HL-60 (cell line): ENCODE measurements around the gene SPA17.

ENCODE experiments used
- DNase-seq, 2 experiments: peaks; one replicate each; pipeline ENCODE4 v3.0.0-alpha.2; 2010 to 2020; ENCODE audit warnings: low read depth in 1 of 2, low spot score in 1 of 2
- H3K27ac ChIP-seq: fragments of 250-450 bp; sonication (Bioruptor Pico); replicated peaks from 2 replicates; pipeline ENCODE4 v1.5.1; 2020; ENCODE audit warnings: mild to moderate bottlenecking, moderate library complexity
- H3K27me3 ChIP-seq: fragments of 250-450 bp; sonication (Bioruptor Pico); 2 replicates; pipeline ENCODE4 v1.5.1; 2021; ENCODE audit warnings: mild to moderate bottlenecking, moderate library complexity; ENCODE audit not compliant: insufficient read depth, poor library complexity, severe bottlenecking
- H3K4me3 ChIP-seq: replicated peaks from 2 replicates; pipeline ENCODE4 v1.5.1; 2011; ENCODE audit warnings: mild to moderate bottlenecking, control low read depth, low read length; ENCODE audit not compliant: insufficient read depth
- GABPA ChIP-seq: IDR thresholded peaks from 2 replicates; pipeline ENCODE4 v1.6.1; 2012; ENCODE audit warnings: low read depth
- POLR2AphosphoS5 ChIP-seq: IDR thresholded peaks from 2 replicates; pipeline ENCODE4 v1.6.1; 2012; ENCODE audit warnings: low read depth
- SPI1 ChIP-seq: IDR thresholded peaks from 2 replicates; pipeline ENCODE4 v1.6.1; 2012; ENCODE audit warnings: low read depth, mild to moderate bottlenecking, borderline replicate concordance
- TF ChIP-seq, protein P1 (sequence below): IDR thresholded peaks from 2 replicates; pipeline ENCODE4 v1.6.1; 2012; ENCODE audit warnings: low read depth; ENCODE audit not compliant: insufficient replicate concordance
- TF ChIP-seq, protein P2 (sequence below): IDR thresholded peaks from one replicate; pipeline ENCODE4 v1.5.1; 2011; ENCODE audit warnings: low read length, control low read depth, inconsistent platforms; ENCODE audit not compliant: insufficient read depth

Gene SPA17

DNA sequence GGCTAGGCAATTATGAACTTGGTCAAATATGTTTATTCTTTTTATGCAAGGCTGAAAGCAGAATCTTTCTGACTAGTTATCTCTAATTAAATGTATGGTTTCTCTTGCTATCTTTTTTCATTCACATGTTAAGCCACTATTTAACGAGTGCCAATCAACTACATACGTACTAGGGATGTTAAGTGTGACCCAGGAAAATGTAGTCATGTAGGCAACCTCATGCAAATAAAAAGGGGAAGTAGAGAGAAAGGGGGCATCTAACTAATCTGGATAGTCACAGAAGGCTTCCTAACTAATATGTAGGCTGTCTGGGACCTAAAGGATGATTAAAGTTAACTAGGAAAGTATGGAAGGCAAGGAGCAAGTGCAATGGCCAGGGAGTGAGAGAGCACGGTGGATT is 27.6 kb upstream of the SPA17 start:
- Histone ChIP-seq H3K4me3 (no peak overlapping the region), H3K27ac (no peak overlapping the region), H3K27me3 (no peaks in the 10 kb centered on the region)
- TF ChIP-seq SPI1 (peak; percentile 33; the same call in 1 of the 2 replicates), GABPA (no peak), POLR2AphosphoS5 (no peak)
- TF ChIP-seq, protein P1, sequence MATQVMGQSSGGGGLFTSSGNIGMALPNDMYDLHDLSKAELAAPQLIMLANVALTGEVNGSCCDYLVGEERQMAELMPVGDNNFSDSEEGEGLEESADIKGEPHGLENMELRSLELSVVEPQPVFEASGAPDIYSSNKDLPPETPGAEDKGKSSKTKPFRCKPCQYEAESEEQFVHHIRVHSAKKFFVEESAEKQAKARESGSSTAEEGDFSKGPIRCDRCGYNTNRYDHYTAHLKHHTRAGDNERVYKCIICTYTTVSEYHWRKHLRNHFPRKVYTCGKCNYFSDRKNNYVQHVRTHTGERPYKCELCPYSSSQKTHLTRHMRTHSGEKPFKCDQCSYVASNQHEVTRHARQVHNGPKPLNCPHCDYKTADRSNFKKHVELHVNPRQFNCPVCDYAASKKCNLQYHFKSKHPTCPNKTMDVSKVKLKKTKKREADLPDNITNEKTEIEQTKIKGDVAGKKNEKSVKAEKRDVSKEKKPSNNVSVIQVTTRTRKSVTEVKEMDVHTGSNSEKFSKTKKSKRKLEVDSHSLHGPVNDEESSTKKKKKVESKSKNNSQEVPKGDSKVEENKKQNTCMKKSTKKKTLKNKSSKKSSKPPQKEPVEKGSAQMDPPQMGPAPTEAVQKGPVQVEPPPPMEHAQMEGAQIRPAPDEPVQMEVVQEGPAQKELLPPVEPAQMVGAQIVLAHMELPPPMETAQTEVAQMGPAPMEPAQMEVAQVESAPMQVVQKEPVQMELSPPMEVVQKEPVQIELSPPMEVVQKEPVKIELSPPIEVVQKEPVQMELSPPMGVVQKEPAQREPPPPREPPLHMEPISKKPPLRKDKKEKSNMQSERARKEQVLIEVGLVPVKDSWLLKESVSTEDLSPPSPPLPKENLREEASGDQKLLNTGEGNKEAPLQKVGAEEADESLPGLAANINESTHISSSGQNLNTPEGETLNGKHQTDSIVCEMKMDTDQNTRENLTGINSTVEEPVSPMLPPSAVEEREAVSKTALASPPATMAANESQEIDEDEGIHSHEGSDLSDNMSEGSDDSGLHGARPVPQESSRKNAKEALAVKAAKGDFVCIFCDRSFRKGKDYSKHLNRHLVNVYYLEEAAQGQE: no peak
- TF ChIP-seq, protein P2, sequence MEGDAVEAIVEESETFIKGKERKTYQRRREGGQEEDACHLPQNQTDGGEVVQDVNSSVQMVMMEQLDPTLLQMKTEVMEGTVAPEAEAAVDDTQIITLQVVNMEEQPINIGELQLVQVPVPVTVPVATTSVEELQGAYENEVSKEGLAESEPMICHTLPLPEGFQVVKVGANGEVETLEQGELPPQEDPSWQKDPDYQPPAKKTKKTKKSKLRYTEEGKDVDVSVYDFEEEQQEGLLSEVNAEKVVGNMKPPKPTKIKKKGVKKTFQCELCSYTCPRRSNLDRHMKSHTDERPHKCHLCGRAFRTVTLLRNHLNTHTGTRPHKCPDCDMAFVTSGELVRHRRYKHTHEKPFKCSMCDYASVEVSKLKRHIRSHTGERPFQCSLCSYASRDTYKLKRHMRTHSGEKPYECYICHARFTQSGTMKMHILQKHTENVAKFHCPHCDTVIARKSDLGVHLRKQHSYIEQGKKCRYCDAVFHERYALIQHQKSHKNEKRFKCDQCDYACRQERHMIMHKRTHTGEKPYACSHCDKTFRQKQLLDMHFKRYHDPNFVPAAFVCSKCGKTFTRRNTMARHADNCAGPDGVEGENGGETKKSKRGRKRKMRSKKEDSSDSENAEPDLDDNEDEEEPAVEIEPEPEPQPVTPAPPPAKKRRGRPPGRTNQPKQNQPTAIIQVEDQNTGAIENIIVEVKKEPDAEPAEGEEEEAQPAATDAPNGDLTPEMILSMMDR: no peak
- no peak for DNase-seq

DNA sequence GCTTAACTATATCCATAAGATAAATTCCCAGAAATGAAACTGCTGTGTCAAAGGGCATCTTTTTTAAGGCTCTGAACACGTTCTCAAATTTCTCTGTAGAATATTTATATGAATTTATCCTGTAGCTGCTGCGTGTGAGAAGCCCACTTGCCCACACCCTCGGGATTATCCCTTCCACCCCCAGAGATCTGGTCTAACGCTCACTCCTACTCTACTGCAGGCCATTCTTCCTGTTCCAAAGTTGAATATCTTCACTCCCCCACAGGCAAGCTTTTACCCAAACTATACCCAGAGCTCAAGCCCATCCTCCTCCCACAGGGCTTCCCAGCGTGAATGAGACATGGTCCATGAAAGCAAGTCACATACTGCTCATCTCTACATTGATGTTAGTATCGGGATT is 25.1 kb upstream of the SPA17 start:
- Histone ChIP-seq H3K27ac (no peak overlapping the region), H3K27me3 (no peaks in the 10 kb centered on the region), H3K4me3 (no peak overlapping the region)
- no peak for DNase-seq
- no peak for TF ChIP-seq SPI1
- TF ChIP-seq, protein P1: no peak
- TF ChIP-seq, protein P2: no peak
- no peak for TF ChIP-seq GABPA
- TF ChIP-seq POLR2AphosphoS5: no peak

DNA sequence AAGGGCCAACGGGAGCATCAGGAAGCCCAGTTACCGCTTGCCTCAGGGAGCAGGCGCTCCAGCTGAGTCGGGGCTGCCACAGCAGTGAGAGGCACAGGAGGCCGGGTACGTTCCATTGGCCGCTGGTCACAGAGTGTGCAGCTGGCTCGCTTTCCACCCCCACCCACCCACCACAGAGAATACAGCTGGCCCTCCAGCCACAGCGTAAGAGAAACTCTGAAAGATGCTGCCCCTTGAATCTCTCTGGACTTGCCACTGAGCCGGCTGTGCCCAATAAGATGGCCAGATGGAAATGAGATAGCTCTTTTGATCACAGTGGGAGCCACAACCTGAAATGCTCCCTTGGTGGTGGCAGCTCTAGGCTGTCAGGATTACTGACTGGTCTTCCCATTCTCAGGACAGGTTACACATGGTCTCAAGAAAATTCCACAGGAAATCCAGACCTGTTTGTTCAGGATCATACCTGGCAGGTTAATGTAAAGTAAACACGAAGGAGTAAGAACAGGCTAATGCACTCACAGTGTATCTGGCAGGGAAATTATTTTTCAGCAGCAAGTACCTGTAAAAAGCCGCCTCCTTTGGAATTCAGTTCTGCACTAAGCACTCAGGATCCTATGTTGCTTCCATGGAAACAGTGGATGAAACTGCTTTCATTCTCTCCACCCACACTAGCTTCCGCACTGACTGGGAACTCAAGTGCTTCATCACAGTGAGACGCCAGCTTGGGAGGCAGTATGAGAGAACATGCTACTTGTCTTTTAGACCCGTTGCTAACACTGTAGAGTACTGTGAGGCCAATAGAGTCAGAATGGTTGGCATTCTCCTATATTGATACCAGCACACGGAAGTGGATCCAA is 16.7 kb upstream of the SPA17 start:
- Histone ChIP-seq H3K27ac (no peak overlapping the region), H3K4me3 (no peak overlapping the region), H3K27me3 (no peaks in the 10 kb centered on the region)
- DNase-seq: no peak
- TF ChIP-seq POLR2AphosphoS5 (no peak), SPI1 (no peak), GABPA (no peak)
- TF ChIP-seq, protein P2: no peak
- TF ChIP-seq, protein P1: no peak
